Activated CD4-positive, alpha-beta T cell treated with anti-CD3 and anti-CD28 coated beads, Interleukin-2, amount 50 U/mL, for 24 hours (primary cell): ENCODE results near the gene UBE2O.
A peak's percentile ranks its signal among the peaks of the same experiment; 100 is the strongest.
"Not testable (repeated sequence)": the region's sequence is repeated elsewhere in the genome, so short reads cannot be mapped to it uniquely, and the experiment has no call there.

ENCODE experiments used
- DNase-seq, 2 donors: peaks; one replicate each; pipeline ENCODE4 v3.0.0-alpha.2; 2020; ENCODE audit warnings: low read depth in 1 of 2, low spot score in 1 of 2

The UBE2O gene

GRCh38 chr17:76376318-76377133 lies 76.4 kb downstream of the UBE2O start:
- DNase-seq, result no peak

GRCh38 chr17:76371656-76372628 lies 81.0 kb downstream of the UBE2O start:
- no peak for DNase-seq

- no peak for DNase-seq
Measured at GRCh38 chr17:76370261-76370993, 82.5 kb downstream of the UBE2O start.

- DNase-seq, result no peak
Measured at GRCh38 chr17:76369804-76370203, 83.1 kb downstream of the UBE2O start.

GRCh38 chr17:76369379-76369778 lies 83.6 kb downstream of the UBE2O start:
- no peak for DNase-seq

GRCh38 chr17:76368545-76368944 lies 84.4 kb downstream of the UBE2O start:
- no peak for DNase-seq

- DNase-seq, result no peak
Measured at GRCh38 chr17:76367642-76368041, 85.3 kb downstream of the UBE2O start.

GRCh38 chr17:76366247-76366646 lies 86.7 kb downstream of the UBE2O start:
- no peak for DNase-seq

GRCh38 chr17:76365256-76365903 lies 87.6 kb downstream of the UBE2O start:
- no peak for DNase-seq

GRCh38 chr17:76363107-76363842 lies 89.7 kb downstream of the UBE2O start:
- DNase-seq, result no peak

- no peak for DNase-seq
Measured at GRCh38 chr17:76360461-76360860, 92.5 kb downstream of the UBE2O start.

- not testable (repeated sequence) for DNase-seq
Measured at GRCh38 chr17:76359776-76360175, 93.2 kb downstream of the UBE2O start.

- no peak for DNase-seq
Measured at GRCh38 chr17:76359375-76359774, 93.6 kb downstream of the UBE2O start.

- no peak for DNase-seq
Measured at GRCh38 chr17:76357597-76358158, 95.3 kb downstream of the UBE2O start.

- no peak for DNase-seq
Measured at GRCh38 chr17:76356803-76357456, 96.0 kb downstream of the UBE2O start.

GRCh38 chr17:76354747-76355310 lies 98.1 kb downstream of the UBE2O start:
- no peak for DNase-seq

- DNase-seq, result no peak
Measured at GRCh38 chr17:76354317-76354729, 98.6 kb downstream of the UBE2O start.

GRCh38 chr17:76353599-76354316 lies 99.2 kb downstream of the UBE2O start, which contains the start of gene PRPSAP1:
PRPSAP1 (minus strand) TSS chr17:76353916; CDS start chr17:76353703, 213 bp downstream.
- DNase-seq, result peak; percentile 72 to 75
